SK-N-SH (cell line): ENCODE measurements around the gene HOXC5. TPM values are rescaled to one million over a fixed set of nuclear protein-coding genes. Genes with fewer than 3 reads are reported as not detected.

Experiments used
- CTCF ChIA-PET: fragments of 300-600, 350-600 bp; formaldehyde crosslinking; extraction: SDS; loops from one replicate; lab custom pipeline; 2021; lab: Yijun Ruan, JAX
- POLR2A ChIA-PET: fragments of 350-600 bp; sonication (Branson Sonifier 250); formaldehyde crosslinking; extraction: SDS; loops from one replicate; lab custom pipeline; 2020; ENCODE audit warnings: antibody characterized with exemption, inconsistent platforms; lab: Yijun Ruan, JAX
- DNase-seq: peaks from one replicate; pipeline ENCODE4 v3.0.0; 2012
- H2AFZ ChIP-seq: fragments of 200-600 bp; sonication (generic); 2 replicates; pipeline ENCODE4 v1.8.1; 2016; ENCODE audit warnings: antibody characterized with exemption, mild to moderate bottlenecking, low read depth
- H3F3A ChIP-seq: fragments of 200-600 bp; sonication (generic); replicated peaks from 2 replicates; pipeline ENCODE3; 2016; ENCODE audit warnings: antibody characterized with exemption, mild to moderate bottlenecking; ENCODE audit not compliant: insufficient read depth
- H3K27ac ChIP-seq, 2 experiments: fragments of 200-500 bp in 1 of 2; fragments of 200-600 bp in 1 of 2; sonication (Bioruptor generic) in 1 of 2; sonication (generic), shearing (Covaris generic) in 1 of 2; 2 replicates each; pipeline versions ENCODE4 v1.5.1 to v1.6.1; 2014 to 2016; ENCODE audit warnings: low read depth in 2 of 2, inconsistent platforms in 1 of 2, low read length in 1 of 2, mild to moderate bottlenecking in 1 of 2, mixed read lengths in 1 of 2
- H3K27me3 ChIP-seq: fragments of 200-600 bp; sonication (generic), shearing (Covaris generic); 2 replicates; pipeline ENCODE4 v1.6.1; 2016; ENCODE audit warnings: mixed run types; ENCODE audit not compliant: insufficient read depth
- H3K36me3 ChIP-seq, 2 experiments: fragments of 200-500 bp in 1 of 2; fragments of 200-600 bp in 1 of 2; sonication (Bioruptor generic) in 1 of 2; sonication (generic) in 1 of 2; replicated peaks in 1 of 2; 2 replicates each; pipeline versions ENCODE3 to v1.5.1; 2014 to 2016; ENCODE audit warnings: low read length in 1 of 2, mild to moderate bottlenecking in 1 of 2; ENCODE audit not compliant: insufficient read depth in 2 of 2, control insufficient read depth in 1 of 2
- H3K4me1 ChIP-seq, 2 experiments: fragments of 200-500 bp in 1 of 2; fragments of 200-600 bp in 1 of 2; sonication (Bioruptor generic) in 1 of 2; sonication (generic), shearing (Covaris generic) in 1 of 2; 2 replicates each; pipeline versions ENCODE4 v1.5.1 to v1.6.1; 2014 to 2016; ENCODE audit warnings: low read depth in 1 of 2, low read length in 1 of 2, mixed run types in 1 of 2; ENCODE audit not compliant: insufficient read depth in 2 of 2, control insufficient read depth in 1 of 2
- H3K4me2 ChIP-seq: fragments of 200-600 bp; sonication (generic), shearing (Covaris generic); 2 replicates; pipeline ENCODE4 v1.6.1; 2017; ENCODE audit warnings: mixed run types
- H3K4me3 ChIP-seq, 2 experiments: fragments of 200-500 bp in 1 of 2; fragments of 200-600 bp in 1 of 2; sonication (Bioruptor generic) in 1 of 2; sonication (generic), shearing (Covaris generic) in 1 of 2; 2 replicates each; pipeline versions ENCODE4 v1.5.1 to v1.8.1; 2014 to 2016; ENCODE audit warnings: low read depth in 2 of 2, inconsistent platforms in 1 of 2, low read length in 1 of 2, mild to moderate bottlenecking in 1 of 2, mixed read lengths in 1 of 2, moderate library complexity in 1 of 2
- H3K79me2 ChIP-seq: fragments of 200-600 bp; sonication (generic); 2 replicates; pipeline ENCODE4 v1.8.1; 2017; ENCODE audit warnings: mild to moderate bottlenecking; ENCODE audit not compliant: insufficient read depth
- H3K9ac ChIP-seq: fragments of 200-600 bp; sonication (generic); 2 replicates; pipeline ENCODE4 v1.6.1; 2017; ENCODE audit warnings: mixed run types
- H3K9me2 ChIP-seq: fragments of 200-600 bp; sonication (generic); 2 replicates; pipeline ENCODE4 v1.6.1; 2017; ENCODE audit warnings: mixed run types
- H3K9me3 ChIP-seq: fragments of 200-600 bp; sonication (generic); 2 replicates; pipeline ENCODE4 v1.6.1; 2017; ENCODE audit warnings: mixed run types, mild to moderate bottlenecking, moderate library complexity
- H4K20me1 ChIP-seq: fragments of 200-600 bp; sonication (generic); 2 replicates; pipeline ENCODE4 v1.6.1; 2017; ENCODE audit warnings: mild to moderate bottlenecking, mixed run types; ENCODE audit not compliant: insufficient read depth
- CHD2 ChIP-seq: fragments of 150-350 bp; IDR thresholded peaks from 2 replicates; pipeline ENCODE4 v1.6.1; 2018; ENCODE audit warnings: low read length; ENCODE audit not compliant: partially characterized antibody
- CTCF ChIP-seq: fragments of 200-600 bp; sonication (generic); IDR thresholded peaks from 2 replicates; pipeline ENCODE4 v1.6.1; 2017; ENCODE audit warnings: antibody characterized with exemption, mild to moderate bottlenecking, moderate library complexity
- EZH2phosphoT487 ChIP-seq: fragments of 200-600 bp; sonication (generic); IDR thresholded peaks from 2 replicates; pipeline ENCODE4 v1.6.1; 2017; ENCODE audit warnings: low read depth, mixed run types, mild to moderate bottlenecking, antibody characterized with exemption, moderate library complexity, borderline replicate concordance
- FOXJ3 ChIP-seq: sonication (generic); formaldehyde crosslinking; IDR thresholded peaks from 2 replicates; pipeline ENCODE4 v1.5.1; 2020; ENCODE audit warnings: mild to moderate bottlenecking, missing genetic modification reagents
- FOXM1 ChIP-seq: IDR thresholded peaks from 2 replicates; pipeline ENCODE4 v1.4.0; 2012; ENCODE audit warnings: low read depth, mild to moderate bottlenecking
- GABPA ChIP-seq: IDR thresholded peaks from 2 replicates; pipeline ENCODE4 v1.4.0; 2012; ENCODE audit warnings: low read depth, mild to moderate bottlenecking
- GATA2 ChIP-seq: sonication (generic); formaldehyde crosslinking; IDR thresholded peaks from 2 replicates; pipeline ENCODE4 v1.5.0; 2020; ENCODE audit warnings: mild to moderate bottlenecking, missing genetic modification reagents
- IRF3 ChIP-seq: fragments of 150-350 bp; IDR thresholded peaks from 2 replicates; pipeline ENCODE4 v1.6.1; 2016; ENCODE audit warnings: mild to moderate bottlenecking, low read depth, low read length
- MEF2A ChIP-seq: IDR thresholded peaks from 2 replicates; pipeline ENCODE4 v1.4.0; 2012; ENCODE audit warnings: low read depth, borderline replicate concordance
- NFIC ChIP-seq: IDR thresholded peaks from 2 replicates; pipeline ENCODE4 v1.4.0; 2012; ENCODE audit warnings: borderline replicate concordance
- RAD21 ChIP-seq: IDR thresholded peaks from 2 replicates; pipeline ENCODE4 v1.6.1; 2012; ENCODE audit warnings: mild to moderate bottlenecking, low read length
- RCOR1 ChIP-seq: fragments of 150-350 bp; IDR thresholded peaks from 2 replicates; pipeline ENCODE4 v1.6.1; 2017; ENCODE audit warnings: antibody characterized with exemption, low read length
- RXRA ChIP-seq: IDR thresholded peaks from 2 replicates; pipeline ENCODE4 v1.4.0; 2012; ENCODE audit warnings: low read depth, mild to moderate bottlenecking, borderline replicate concordance
- SIN3A ChIP-seq: IDR thresholded peaks from 2 replicates; pipeline ENCODE4 v1.6.1; 2012; ENCODE audit warnings: low read depth, mild to moderate bottlenecking, low read length, moderate library complexity, borderline replicate concordance
- SMC3 ChIP-seq: IDR thresholded peaks from 2 replicates; pipeline ENCODE4 v1.6.1; 2012; ENCODE audit warnings: low read depth, low read length, improper control_type of control experiment
- WGBS: methylation state at CpG from one replicate; pipeline ENCODE4 v1.1.6; 2017; ENCODE audit warnings: low lambda C conversion rate; 5-methylcytosine and 5-hydroxymethylcytosine counted together
- polyA plus RNA-seq, 3 experiments: library from polyadenylated mRNA; depleted of rRNA; stranded (reverse); fragments of >200 nt; gene quantifications; 2 replicates each; pipeline ENCODE4 v1.2.3, GENCODE V29; 2012

The HOXC5 gene
- polyA plus RNA-seq, 1 of the 3 experiments (the other 2 are of a cell fraction), result 2.1 TPM

GRCh38 chr12:54049108-54049507, 16.3 kb downstream of the HOXC5 start (continued):
- no peak for TF ChIP-seq CTCF

GRCh38 chr12:54050482-54050810, 17.6 kb downstream of the HOXC5 start:
- H3K27me3 ChIP-seq, result no peaks in the 10 kb centered on the region
- H3F3A ChIP-seq, result no peaks in the 10 kb centered on the region
- no peak overlapping the region for H3K4me3 ChIP-seq
- no peak overlapping the region for H3K27ac ChIP-seq
- CTCF ChIA-PET, result interaction anchor here (0.9 to 2.4 kb wide), 5 partner anchors 9 to 157 kb away, joined by 3 to 10 read pairs (median 5); no protein-coding TSS in a partner anchor
- TF ChIP-seq RAD21 (no peak), GATA2 (CRISPR knock-in tag) (no peak), GABPA (no peak), RCOR1 (no peak), SIN3A (no peak), IRF3 (no peak), EZH2phosphoT487 (no peak), NFIC (no peak), RXRA (no peak)
- POLR2A ChIA-PET, result no interaction called here
- no peaks in the 10 kb centered on the region for H3K36me3 ChIP-seq
- H3K4me2 ChIP-seq, result no peak overlapping the region
- no peak for DNase-seq
- no peak overlapping the region for H2AFZ ChIP-seq
- H3K4me1 ChIP-seq, result peaks cover 10 to 11% of the 10 kb centered on the region in 2 experiments; a peak in 3 of 4 replicates
- no peaks in the 10 kb centered on the region for H4K20me1 ChIP-seq
- WGBS, result 68% methylated on average over 2 of the region's 2 CpGs
- no peak overlapping the region for H3K9ac ChIP-seq
- no peaks in the 10 kb centered on the region for H3K9me3 ChIP-seq
- no peaks in the 10 kb centered on the region for H3K9me2 ChIP-seq
- H3K79me2 ChIP-seq, result peaks cover 15% of the 10 kb centered on the region

- no peak for DNase-seq
- no peaks in the 10 kb centered on the region for H3K9me2 ChIP-seq
- no peaks in the 10 kb centered on the region for H4K20me1 ChIP-seq
- no peak overlapping the region for H2AFZ ChIP-seq
- no peak overlapping the region for H3K4me3 ChIP-seq
- H3F3A ChIP-seq, result peaks cover 5% of the 10 kb centered on the region
- no peaks in the 10 kb centered on the region for H3K36me3 ChIP-seq
- whole genome bisulfite sequencing, result 94% methylated on average over 12 of the region's 12 CpGs
- peaks cover 15 to 17% of the 10 kb centered on the region in 2 experiments; a peak in 3 of 4 replicates for H3K4me1 ChIP-seq
- ChIA-PET POLR2A (interaction anchor here (3.4 to 3.6 kb wide), 2 partner anchors 16 to 19 kb away, joined by 18 to 25 read pairs; partner anchors contain the start of gene HOXC5), CTCF (interaction anchor here (0.9 to 3.6 kb wide), 8 partner anchors 10 to 163 kb away, joined by 3 to 21 read pairs (median 5); no protein-coding TSS in a partner anchor)
- H3K9ac ChIP-seq, result no peak overlapping the region
- H3K79me2 ChIP-seq, result peaks cover 21% of the 10 kb centered on the region
- H3K4me2 ChIP-seq, result no peak overlapping the region
- H3K27me3 ChIP-seq, result no peaks in the 10 kb centered on the region
- H3K9me3 ChIP-seq, result no peaks in the 10 kb centered on the region
- H3K27ac ChIP-seq, result no peak overlapping the region
- TF ChIP-seq CTCF (no peak), FOXJ3 (no peak), EZH2phosphoT487 (no peak), IRF3 (no peak), MEF2A (no peak), CHD2 (no peak), NFIC (no peak), SMC3 (no peak), FOXM1 (no peak)
These were observed 18.4 kb downstream of the HOXC5 start for GRCh38 chr12:54051026-54051842.
